Measurements from ENCODE around the gene BRD4. TPM values are rescaled to one million over a fixed set of nuclear protein-coding genes. Genes with fewer than 3 reads are reported as not detected.

BRD4 gene
- total RNA-seq, 1 donor from 2014 or later: 153 TPM

DNA sequence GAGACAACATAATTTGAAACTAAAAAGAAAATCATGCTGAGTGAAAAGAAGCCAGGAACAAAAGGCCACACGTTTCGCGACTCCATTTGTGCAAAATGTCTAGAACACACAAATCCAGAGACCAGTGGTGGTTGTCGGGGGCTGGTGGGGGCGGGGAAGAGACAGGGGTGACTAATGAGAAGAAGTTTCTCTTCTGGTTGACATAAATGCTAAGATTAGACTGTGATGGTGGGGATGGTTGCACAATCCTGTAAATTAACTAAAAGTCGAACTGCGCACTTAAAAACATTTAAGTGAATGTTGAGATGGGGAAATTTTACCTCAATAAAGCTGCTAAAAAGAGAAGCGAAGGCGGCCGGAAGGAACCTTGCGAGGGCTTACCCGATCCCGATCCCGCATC, 40.1 kb upstream of the BRD4 start:
- TF ChIP-seq, protein P1, sequence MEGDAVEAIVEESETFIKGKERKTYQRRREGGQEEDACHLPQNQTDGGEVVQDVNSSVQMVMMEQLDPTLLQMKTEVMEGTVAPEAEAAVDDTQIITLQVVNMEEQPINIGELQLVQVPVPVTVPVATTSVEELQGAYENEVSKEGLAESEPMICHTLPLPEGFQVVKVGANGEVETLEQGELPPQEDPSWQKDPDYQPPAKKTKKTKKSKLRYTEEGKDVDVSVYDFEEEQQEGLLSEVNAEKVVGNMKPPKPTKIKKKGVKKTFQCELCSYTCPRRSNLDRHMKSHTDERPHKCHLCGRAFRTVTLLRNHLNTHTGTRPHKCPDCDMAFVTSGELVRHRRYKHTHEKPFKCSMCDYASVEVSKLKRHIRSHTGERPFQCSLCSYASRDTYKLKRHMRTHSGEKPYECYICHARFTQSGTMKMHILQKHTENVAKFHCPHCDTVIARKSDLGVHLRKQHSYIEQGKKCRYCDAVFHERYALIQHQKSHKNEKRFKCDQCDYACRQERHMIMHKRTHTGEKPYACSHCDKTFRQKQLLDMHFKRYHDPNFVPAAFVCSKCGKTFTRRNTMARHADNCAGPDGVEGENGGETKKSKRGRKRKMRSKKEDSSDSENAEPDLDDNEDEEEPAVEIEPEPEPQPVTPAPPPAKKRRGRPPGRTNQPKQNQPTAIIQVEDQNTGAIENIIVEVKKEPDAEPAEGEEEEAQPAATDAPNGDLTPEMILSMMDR (IDR thresholded peaks at IDR 0.05; ENCODE audit: unreplicated experiment): no peak
- no peak for DNase-seq (ENCODE audit: low spot score in 2 of 2, unreplicated experiment in 2 of 2)
- Mint-ChIP-seq H3K9me3 (no peaks in the 10 kb centered on the region), H3K27me3 (ENCODE audit: low read depth) (no peaks in the 10 kb centered on the region), H3K4me3 (no peak overlapping the region), H3K27ac (no peak overlapping the region), H3K4me1 (peaks cover 9% of the 10 kb centered on the region), H3K36me3 (peaks cover 24% of the 10 kb centered on the region)

DNA sequence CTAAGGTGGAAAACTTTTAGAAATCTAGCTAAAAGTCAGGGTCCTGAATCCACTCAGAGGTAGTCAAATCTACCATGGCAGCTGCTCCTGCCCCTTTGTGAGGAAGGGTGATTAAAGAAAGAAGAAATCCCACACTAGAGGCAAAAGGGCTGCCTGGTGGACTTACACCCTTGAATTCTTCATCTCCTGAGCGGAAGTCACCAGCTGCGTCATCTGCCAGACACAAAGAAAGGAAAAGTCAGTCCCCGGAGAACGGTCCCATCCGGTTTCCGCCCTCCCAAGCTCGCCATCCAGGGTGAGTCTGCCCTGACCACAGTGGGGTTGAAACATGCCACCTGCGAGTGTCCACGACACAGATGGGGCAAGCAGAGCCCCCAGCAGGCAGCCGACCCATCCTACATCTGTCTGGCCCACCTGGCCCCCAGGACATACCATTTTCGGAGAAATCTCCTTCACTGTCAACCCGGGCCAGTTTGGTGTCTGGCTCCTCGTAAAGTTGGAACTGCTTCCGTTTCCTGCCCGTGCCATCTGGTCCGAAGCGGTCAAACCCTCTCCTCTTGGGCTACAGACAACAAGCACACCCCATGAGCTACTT, 39.5 kb upstream of the BRD4 start:
- H3K4me3 Mint-ChIP-seq: no peak overlapping the region
- DNase-seq (ENCODE audit: low spot score in 2 of 2, unreplicated experiment in 2 of 2): no peak
- H3K4me1 Mint-ChIP-seq: peaks cover 5% of the 10 kb centered on the region
- H3K27ac Mint-ChIP-seq: no peak overlapping the region
- TF ChIP-seq, protein P1 (IDR thresholded peaks at IDR 0.05; ENCODE audit: unreplicated experiment): no peak
- no peaks in the 10 kb centered on the region for H3K9me3 Mint-ChIP-seq
- H3K27me3 Mint-ChIP-seq (ENCODE audit: low read depth): no peaks in the 10 kb centered on the region
- H3K36me3 Mint-ChIP-seq: peaks cover 24% of the 10 kb centered on the region

DNA sequence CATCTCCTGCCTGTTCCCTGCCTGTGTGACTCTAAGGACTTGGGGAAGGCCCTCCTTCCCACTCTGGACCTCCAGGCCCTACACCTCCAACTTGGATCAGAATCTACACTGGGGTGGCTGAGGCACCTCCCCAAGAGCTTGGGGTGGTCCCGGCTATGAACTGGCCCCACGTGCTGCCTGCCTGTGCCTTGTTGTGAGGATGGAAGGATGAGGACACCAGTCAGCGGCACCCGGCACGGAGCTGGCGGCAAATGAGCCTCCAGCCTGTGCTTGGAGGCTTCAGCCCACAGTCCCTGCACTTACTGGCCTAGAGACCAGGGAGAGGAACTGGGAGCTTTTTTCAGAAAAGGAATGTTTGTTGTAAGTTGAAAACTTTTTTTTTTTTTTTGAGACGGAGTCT, 38.8 kb upstream of the BRD4 start:
- DNase-seq (ENCODE audit: low spot score in 2 of 2, unreplicated experiment in 2 of 2): no peak
- H3K9me3 Mint-ChIP-seq: no peaks in the 10 kb centered on the region
- H3K27me3 Mint-ChIP-seq (ENCODE audit: low read depth): no peaks in the 10 kb centered on the region
- peaks cover 26% of the 10 kb centered on the region for H3K36me3 Mint-ChIP-seq
- TF ChIP-seq, protein P1 (IDR thresholded peaks at IDR 0.05; ENCODE audit: unreplicated experiment): no peak
- H3K4me3 Mint-ChIP-seq: no peak overlapping the region
- H3K4me1 Mint-ChIP-seq: no peaks in the 10 kb centered on the region
- no peak overlapping the region for H3K27ac Mint-ChIP-seq

DNA sequence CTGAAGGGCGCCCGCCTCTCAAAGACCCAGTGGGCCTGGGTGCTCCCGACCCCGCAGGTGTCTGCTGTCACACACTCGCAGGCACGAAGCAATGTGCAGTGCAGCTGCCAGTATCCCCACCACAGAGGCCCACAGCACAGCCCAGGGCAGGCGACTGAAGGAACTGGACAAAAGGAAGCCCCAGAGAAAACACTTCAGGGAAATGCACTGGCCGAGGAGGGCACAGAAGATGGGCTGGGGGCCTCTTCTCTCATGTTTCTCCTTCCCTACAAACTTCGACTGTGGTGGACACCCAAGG, 37.2 kb upstream of the BRD4 start:
- Mint-ChIP-seq H3K9me3 (no peaks in the 10 kb centered on the region), H3K27ac (no peak overlapping the region), H3K4me1 (no peaks in the 10 kb centered on the region), H3K27me3 (ENCODE audit: low read depth) (no peaks in the 10 kb centered on the region), H3K4me3 (no peak overlapping the region), H3K36me3 (peaks cover 37% of the 10 kb centered on the region)
- TF ChIP-seq, protein P1 (IDR thresholded peaks at IDR 0.05; ENCODE audit: unreplicated experiment): no peak
- no peak for DNase-seq (ENCODE audit: low spot score in 2 of 2, unreplicated experiment in 2 of 2)

DNA sequence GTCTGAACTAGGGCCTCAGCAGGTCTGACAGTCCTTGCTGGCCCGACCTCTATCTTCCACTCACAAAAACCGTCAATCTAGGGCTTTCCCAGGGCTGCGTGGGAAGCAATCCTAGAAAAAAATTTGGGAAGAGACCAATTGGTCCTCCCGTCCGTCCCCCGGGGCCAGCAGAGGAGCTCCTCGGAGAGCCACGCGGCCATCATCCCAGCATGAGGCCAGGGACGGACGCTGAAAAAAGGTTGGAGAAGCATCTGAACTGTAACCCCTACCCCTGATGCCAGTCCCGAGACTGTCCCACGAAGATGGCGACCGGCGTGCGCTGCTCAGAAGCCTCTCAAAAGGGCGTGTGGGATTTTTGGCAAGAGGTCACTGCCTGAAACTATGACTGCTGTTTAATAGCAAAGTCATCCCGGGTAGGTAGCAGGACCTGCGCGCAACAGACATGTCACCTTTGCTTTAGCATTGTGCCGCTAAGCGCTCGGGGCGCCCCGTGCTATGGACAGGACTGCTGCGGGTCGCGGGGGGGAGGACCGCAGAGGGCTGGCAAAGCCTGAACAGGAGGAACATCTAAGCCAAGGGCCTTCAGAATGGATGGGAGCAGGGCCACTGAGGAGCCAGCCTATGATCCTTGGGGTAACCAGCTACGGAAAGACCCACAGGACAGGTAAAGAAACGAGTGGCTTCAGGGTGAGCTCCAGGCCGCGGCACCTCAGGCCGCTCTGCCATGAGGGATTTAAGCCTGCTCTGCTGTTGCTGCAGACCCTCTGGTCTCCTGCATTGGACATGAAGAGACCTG, 36.7 kb upstream of the BRD4 start:
- no peaks in the 10 kb centered on the region for H3K9me3 Mint-ChIP-seq
- no peaks in the 10 kb centered on the region for H3K4me1 Mint-ChIP-seq
- no peaks in the 10 kb centered on the region for H3K27me3 Mint-ChIP-seq (ENCODE audit: low read depth)
- TF ChIP-seq, protein P1 (IDR thresholded peaks at IDR 0.05; ENCODE audit: unreplicated experiment): no peak
- H3K27ac Mint-ChIP-seq: no peak overlapping the region
- H3K4me3 Mint-ChIP-seq: no peak overlapping the region
- H3K36me3 Mint-ChIP-seq: peaks cover 37% of the 10 kb centered on the region
- DNase-seq (ENCODE audit: low spot score in 2 of 2, unreplicated experiment in 2 of 2): no peak
